GM18858 (cell line): Measurements from ENCODE around the gene ACO2.
"Not testable (repeated sequence)": the region's sequence is repeated elsewhere in the genome, so short reads cannot be mapped to it uniquely, and the experiment has no call there.

Source experiments
- ATAC-seq: cut with Tn5 transposase; IDR thresholded peaks from one replicate; pipeline ENCODE4 v1.9.1; 2021; ENCODE audit not compliant: unreplicated experiment

The ACO2 gene

DNA sequence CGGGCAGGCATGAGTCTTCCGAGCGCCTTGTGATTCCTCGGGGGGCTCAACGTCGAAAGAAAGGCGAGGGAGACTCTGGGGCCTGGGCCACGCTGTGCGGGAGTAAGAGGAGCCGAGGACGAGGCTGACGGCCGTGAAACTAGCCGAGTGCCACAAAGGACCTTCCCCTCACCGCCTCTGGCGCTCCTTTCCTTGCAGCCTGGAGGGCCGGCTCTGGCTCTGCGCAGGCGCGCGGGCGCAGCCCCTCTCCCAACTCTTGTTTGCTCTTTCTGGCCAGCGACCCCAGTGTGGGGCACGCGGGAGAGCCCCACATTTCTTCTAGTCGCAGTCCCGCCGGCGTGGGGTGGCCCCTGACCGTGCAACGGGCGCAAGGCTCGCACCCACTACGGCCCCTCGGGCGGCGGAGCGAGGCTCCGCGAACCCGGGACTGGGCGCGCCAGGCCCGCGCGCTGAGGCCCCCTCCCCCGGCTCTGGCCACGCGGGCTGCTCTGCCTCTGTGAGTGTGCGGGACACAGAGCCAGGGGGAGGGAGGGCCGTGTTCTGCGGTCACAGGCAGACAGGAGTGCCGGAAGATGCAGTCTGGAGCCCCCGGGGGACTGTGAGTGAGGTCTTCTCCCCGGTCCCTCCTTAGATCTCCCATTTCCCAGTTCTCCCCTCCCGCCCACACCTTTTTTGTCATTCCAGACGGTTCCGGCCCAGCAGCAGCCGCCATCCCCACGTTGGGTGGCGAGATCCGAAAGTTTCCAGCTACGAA, 21.3 kb upstream of the ACO2 start:
- ATAC-seq = no peak

DNA sequence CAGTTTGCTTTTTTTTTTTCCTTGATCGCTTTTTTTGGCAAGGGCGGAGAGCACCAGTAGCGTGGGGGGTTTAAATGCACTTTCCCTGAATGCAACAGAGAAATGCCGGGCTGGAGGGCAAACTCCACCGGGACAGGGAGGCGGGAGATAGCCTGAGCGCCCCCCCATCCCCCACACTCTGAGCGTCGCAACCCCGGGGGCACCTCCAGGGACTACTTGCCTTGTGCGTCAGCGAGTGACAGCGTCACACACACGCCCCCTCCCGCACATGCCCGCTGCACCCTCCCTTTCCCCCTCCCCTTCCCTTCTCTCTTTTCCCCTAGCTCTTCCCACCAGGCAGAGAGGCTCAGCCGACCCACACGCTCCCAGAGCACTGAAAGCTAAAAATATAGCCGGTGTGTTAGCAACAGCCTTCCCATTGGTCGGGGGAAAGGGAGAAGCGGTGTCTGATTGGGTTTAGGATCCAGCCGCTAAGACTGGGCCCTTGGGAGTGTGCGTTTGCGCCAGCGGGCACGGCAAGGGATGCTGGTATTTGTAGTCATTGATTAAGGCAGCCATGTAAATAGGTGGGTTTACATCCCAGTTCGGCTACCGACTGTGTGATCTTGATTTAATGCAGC, 20.6 kb upstream of the ACO2 start:
- peak; percentile 40 for ATAC-seq

DNA sequence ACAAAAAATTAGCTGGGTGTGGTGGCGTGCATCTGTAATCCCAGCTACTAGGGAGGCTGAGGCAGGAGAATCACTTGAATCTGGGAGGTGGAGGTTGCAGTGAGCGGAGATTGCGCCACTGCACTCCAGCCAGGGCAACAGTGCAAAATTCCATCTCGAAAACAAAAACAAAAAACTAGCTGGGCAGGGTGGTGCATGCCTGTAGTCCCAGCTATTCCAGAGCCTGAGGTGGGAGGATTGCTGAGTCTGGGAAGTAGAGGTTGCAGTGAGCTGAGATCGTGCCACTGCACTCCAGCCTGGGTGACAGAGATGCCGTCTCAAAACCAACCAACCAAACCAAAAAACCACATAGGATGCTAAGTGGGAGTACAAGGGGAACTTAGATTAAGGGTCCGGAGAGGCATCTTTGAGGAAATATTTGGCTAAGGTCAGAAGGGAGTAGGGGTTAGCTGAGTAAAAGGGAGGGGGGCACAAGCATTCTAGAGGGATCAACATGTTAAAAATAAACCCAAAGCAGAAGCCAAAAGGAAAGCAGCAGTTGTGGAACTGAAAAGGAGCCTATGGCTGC, 10.7 kb upstream of the ACO2 start:
- no peak for ATAC-seq

DNA sequence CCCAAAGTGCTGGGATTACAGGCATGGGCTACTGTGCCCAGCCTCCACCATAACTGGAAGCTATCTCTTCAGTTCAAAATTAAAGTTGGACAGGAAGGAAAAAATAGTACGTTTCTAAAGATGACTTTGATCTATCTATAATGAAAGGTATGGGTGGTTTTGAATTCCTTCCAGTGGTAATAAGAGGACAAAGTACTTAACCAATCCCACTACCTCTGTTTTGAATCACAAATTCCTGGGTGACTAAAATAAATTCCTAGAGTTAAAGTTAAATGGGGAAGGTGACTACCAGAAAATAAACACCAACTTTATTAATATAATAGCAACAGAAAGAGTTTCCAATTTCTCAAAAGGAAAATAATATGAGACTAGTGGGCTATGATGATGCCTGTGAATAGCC, 9.5 kb upstream of the ACO2 start:
- ATAC-seq = no peak

DNA sequence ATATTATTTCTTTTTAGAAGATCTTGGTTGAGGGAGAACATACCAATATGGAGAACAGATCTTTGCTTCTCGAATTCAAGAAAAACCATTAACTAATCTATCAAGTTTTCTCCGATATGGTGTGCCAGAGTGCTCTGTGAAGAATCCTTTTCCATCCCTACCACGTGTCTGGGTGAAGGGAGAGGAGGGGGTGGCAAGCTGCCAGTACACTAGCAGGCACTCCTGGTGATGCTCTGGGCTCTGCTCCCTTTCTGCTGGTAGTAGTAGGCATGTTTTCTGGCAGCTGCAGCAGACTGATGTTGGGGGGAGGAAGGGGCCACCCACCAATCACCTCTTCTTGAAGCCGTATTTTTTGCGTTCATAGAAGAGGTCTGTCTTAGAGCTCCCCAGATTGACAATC, 8.8 kb upstream of the ACO2 start:
- not testable (repeated sequence) for ATAC-seq

DNA sequence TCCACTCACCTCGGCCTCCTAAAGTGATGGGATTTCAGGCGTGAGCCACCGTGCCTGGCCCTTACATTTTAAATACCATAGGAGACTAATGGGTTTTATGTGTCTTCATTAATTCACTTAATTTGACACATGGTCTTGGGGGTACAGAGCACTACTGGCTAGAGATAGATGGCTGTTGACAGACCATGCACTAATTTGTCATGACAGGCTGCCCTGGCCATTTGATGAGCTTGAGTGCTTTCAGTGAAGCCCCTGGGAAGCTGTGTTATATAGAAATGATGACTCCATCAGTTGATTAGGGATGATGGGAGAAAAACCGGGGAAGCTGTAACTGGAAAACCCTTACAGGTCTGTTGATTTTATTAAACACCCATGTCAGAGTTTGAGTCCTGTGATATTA, 7.0 kb upstream of the ACO2 start:
- ATAC-seq = no peak

DNA sequence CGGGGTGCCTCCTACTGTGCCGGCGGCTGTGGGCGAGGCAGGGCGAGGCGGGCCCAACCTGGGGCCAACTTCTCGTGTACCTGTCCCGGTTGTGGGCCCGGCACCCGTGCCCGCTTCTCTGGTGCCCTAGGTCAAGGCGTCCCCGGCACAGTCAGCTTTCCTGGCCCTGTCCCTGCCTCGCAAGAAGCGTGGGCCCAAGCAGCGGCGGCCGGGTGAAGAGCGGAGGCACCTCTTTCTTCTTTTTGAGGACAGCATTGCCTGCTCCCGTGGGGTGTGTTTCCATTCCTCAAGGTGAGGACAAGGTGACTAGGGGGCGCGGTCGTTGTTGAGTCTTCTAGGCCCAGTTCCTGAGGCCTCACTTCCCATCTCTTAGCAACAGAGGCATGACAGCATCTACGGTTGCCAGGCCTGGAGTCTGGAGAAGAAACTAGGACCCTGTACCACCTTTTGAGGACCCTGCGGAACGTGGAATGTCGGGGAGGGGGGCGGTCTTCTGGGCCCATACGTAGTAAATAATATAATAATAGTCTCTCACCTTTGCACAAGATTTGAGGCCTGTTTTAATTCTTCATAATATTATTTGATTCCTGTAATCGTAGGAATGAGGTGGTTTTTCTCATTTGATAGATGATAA, 418 bp downstream of the ACO2 start:
- no peak for ATAC-seq

DNA sequence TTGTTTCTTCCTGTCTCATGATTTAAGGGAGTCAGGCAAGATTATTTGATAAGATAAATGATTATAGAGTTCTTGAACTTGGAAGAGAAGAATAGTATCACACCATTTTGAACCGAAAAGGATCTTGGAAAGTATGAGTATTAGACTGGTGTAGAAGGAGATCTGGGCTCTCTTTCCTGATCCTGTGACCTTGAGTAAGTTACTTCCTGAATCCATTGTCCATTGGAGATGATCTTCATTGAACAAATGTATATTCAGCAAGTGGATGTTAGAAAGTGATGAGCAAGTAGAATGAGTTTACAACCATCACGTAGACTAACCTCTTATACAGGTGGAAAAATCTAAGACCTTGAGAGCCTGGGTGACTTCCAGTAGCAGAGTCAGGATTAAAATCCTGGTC, 2.0 kb downstream of the ACO2 start:
- no peak for ATAC-seq

DNA sequence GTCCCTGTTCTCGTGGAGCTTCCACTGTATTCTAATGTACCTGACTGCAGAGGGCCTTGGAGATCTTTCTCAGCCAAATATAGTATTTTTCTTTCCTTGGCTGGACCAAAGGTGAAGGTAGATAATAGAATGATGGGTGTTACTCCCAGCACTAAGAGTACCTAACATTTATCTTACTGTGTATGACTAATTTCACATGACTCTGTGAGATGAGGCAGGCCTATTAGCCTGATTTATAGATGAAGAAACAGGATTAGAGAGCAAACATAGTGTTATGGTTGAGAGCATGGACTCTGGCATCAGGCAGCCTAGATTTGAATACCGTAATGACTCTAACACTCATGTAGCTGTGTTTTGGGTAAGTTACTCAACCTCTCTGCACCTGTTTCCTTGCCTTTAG, 2.7 kb downstream of the ACO2 start:
- no peak for ATAC-seq

DNA sequence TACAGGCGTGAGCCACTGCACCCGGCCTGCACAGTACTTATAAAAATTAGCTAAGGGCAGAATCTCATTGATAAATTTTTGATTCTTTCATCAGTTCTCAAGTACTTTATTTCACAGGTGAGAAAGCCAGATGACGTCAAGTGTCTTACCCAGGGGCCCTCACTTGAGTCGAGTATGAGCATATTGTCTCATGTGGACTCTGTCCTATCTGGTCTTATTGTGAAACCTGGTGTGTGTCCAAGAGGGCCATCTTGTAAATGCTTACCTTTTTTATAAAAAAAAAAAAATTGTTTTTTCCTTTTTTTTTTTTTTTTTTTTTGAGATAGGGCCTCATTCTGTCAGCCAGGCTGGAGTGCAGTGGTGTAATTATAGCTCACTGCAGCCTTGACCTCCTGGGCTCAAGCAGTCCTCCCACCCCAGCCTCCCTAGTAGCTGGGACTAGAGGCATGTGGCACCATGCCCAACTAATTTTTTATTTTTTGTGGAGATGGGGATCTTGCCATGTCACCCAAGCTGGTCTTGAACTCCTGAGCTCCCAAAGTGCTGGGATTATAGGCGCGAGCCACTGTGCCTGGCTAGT, 6.0 kb downstream of the ACO2 start:
- no peak for ATAC-seq

DNA sequence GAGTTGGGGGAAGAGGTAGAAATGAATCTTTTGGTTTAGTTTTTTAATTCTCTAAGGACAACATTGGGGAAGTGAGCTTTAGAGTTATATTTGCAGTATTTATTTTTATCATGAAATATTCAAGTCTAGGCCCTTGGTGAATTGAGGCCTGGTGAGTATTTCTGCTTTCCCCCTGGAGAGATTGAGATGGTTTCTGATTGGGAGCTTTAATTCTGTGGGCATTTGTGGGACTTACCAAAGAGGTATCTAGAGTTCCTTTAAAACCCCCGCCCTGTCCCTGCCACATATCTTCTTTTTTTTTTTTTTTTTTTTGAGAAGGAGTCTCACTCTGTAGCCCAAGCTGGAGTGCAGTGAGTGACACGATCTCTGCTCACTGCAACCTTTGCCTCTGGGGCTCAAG, 9.6 kb downstream of the ACO2 start:
- ATAC-seq = no peak

DNA sequence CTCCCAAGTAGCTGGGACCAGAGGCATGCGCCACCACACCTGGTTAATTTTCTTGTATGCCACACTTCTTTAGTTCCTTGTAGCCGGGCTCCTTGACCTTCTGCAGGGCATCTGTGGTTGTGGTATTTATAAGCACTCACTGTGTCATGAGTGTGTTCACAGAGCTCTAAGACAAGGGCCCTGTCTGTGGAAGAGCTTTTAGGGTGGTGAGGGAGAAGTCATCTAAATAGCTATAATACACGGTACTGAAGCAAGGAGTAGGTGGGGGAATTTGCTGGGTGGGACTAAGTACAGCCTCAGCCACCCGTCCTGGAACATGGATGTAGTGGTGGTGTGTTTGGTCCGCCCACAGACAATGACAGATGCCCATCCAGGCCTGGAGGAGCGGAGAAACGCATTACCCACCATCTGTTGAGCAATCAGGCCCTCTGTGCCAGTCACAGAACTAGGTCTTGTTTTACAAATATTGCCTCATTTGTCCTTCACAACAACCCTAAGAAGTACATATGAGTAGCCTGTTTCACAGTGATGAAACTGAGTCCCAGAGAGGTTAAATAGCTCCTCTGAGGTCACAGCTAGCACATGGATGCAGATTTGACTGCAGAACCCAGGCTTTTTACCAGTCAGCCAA, 10.1 kb downstream of the ACO2 start:
- no peak for ATAC-seq

DNA sequence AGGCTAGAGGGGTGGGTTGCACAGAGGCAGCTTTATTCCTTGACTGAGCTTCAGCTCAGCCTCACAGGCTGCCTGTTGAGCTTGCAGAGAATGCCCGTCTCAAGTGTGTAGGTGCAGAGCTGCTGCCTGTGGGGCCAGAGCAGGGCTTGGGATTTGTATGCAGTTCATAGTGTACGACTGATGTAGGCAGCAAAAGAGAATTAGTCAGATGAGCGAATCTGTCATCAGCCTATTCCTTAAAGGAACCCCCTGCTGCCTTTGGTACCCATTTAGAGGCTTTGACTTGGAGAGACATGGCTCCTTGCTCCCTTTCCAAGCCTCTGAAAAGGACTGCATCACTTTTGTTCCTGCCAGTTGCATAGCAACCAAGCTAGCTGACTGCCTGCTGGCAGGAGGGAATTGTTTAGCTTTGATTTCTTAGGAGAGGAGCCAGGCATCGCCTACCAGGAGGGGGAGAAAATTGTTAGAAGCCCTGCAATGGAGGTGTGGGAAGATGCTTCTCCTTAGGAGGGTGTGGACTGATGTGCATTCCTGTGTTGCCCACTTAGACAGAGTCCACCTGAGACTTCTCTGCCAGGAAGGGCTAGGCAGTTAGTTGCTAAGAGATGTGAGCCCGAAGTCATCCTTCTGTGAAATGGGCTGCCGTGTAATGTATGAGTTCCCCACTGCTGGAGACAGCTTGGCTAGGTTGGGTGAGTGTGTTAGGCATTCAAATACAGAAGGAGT, 10.9 kb downstream of the ACO2 start:
- ATAC-seq = no peak

DNA sequence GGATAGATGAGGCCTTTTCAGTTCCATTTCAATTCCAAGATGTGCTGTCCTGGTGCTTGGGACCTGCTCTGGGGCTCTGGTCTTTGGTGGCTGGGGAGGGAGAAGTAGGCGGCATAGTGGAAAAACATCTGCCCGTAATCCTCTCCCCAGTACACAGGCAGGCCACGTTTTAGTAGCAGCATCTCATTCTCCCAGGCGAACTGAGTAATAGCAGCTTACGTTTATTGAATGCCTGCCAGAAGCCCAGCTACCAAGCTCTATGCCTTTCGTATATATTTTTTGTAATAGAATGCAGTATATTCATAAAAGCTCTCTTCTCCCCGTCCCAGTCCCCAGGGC, 11.4 kb downstream of the ACO2 start:
- ATAC-seq = no peak

DNA sequence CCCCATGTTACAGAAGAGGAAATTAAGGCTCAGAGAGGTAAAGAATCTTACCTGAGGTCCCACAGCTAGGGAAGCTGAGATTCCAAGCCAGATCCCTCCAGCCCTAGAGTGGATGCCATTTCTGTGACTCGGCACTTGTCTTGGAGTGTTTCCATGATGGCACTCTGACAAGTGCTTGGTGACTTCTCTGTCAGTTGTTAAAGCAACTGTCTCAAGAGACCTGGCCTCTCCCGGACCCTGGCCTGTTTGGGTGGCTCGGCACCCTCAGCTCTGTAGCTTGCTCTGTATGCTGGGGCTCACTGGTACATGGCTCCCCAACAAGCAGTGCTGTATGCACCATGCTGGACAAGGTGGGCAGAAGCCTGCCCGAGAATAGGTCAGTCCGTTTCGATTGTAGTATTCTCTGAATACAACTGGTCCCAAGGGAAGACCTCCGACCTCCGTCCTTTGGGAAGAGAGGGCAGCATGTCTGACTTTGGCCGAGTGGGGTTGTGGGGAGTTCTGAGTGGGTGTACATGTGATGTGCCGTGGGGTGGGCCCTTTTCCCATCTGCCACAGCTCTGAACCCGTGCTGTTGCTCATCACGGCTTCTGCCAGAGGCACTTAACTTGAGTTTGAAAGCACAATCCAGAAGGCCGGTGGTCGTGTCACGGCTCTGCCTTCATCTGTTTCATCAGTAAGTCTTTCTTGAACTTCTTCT, 12.4 kb downstream of the ACO2 start:
- no peak for ATAC-seq

DNA sequence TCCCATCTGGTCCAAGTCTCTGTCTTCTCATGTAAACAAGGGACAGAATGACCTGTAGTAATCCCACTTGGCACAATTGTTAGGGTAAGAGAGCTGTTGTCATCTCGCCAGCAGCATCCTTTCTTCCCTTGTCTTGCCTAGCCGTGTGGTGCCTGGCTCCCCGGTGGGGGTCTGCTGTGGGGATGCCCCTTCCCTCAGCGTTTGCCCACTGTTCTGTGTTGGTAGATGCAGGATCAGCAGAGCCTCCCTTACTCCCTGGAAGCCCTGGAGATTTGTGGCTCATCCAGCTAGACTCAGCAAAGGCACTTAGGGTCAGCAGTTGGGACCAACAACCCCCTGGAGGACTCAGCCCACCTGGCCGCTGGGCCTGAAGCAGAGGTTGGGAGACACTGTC, 13.0 kb downstream of the ACO2 start:
- ATAC-seq = no peak

DNA sequence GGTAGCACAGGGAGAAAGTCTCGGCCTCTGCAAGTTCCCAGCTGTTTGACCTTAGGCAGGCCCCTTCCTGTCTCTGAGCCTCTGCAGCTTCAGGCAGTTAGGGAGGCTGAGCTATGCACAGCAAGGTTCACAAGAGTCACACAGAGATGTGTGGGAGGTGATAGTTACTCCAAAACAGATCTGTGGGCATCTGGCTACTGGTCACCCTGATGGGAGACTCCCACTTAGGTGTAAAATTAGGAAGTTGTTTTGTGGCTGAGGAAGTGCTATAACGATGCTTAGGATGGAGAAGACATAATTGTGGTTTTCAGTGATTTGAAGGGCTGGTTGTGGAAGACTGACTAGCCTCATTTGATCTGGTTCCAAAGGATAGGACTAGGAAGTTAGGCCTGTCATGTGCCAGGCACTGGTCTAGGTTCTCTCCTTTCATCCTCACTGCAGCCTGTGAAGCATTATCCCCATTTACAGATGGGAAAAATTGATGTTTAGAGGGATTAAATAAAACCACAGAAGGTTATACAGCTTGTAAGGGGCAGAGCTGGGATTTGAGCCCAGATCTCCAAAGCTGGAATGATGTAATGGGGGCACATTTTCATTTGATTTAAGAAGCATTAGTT, 13.5 kb downstream of the ACO2 start:
- ATAC-seq = no peak

DNA sequence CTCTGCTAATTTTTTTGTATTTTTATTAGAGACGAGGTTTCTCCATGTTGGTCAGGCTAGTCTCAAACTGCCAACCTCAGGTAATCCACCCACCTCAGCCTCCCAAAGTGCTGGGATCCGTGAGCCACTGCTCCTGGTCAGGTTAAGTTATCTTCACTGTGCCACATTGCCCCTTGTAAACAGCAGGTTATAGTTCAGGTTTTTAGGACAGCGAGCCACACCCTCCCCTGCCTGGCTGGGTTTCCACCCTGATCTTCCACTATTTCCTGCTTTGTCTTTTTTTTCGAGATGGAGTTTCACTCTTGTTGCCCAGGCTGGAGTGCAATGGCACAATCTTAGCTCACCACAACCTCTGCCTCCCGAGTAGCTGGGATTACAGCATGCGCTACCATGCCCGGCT, 16.1 kb downstream of the ACO2 start:
- ATAC-seq = no peak

DNA sequence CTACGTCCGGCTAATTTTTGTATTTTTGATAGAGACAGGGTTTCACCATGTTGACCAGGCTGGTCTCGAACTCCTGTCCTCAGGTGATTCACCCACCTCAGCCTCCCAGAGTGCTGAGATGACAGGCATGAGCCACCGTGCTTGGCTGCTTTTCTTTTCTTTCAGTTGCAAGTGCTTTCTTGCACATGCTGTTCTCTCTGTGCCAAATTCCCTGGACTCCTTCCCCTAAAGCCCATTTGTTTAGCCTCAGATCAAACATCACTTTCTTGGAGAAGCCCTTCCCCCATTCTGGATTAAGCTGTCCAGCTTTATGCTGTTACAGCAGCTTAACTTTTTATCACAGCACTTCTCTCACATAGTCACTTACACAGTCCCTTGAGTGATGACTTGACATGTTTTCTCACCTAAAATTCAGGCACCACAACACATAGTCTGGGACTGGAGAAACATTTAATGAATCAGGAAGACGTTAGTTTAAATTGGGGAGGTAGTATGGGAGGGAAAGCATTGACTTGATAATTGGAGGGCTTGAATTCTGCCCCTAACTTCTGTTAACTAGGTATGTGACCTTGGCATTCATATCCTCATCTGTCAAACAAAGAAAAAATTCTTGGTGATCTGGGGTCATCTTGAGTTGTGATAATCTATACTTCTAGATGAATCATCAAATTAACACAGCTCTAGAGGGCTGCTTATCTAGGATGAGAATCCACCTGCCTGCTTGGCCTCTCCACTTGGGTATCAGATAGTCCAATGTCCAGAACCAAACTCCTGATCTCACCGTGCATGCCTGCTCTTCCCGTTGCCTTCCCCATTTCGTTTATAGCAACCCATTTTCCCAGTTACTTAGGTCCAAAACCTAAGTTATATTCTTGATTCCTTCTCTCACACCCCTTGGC, 18.4 kb downstream of the ACO2 start:
- ATAC-seq = no peak
